Measurements from ENCODE around the gene MLPH.

The MLPH gene

DNA sequence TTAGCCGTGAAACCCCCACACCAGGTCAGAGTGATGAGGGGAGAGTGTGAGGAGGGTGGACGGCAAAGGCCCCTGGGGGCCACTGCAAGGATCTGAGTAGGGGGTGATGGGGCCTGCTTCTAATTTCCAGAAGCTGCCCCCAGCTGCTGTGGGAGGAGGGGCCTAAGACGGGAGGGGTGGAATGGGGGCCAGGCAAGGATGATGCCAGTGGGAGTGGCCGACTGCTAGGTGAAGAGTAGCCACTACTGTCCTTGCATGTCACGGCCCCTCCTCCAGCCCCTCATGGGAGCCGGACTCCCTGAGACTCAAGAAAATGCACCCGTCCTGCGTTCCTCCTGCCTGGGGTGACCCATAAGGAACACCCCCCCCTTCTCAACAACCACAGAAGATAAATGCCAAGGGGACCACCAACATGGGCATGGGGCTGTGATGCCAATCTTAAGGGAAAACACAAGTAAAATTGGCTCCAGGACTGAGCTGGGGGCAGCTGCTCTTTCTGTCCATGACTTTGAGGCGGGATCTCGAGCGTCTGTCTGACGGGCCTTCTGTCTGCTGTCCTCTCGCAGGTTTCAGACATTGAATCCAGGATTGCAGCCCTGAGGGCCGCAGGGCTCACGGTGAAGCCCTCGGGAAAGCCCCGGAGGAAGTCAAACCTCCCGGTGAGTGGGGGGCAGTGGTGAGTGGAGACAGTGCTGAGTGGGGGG is 55.1 kb downstream of the MLPH start:
- DNase-seq (ENCODE audit: low spot score), result no peak

DNA sequence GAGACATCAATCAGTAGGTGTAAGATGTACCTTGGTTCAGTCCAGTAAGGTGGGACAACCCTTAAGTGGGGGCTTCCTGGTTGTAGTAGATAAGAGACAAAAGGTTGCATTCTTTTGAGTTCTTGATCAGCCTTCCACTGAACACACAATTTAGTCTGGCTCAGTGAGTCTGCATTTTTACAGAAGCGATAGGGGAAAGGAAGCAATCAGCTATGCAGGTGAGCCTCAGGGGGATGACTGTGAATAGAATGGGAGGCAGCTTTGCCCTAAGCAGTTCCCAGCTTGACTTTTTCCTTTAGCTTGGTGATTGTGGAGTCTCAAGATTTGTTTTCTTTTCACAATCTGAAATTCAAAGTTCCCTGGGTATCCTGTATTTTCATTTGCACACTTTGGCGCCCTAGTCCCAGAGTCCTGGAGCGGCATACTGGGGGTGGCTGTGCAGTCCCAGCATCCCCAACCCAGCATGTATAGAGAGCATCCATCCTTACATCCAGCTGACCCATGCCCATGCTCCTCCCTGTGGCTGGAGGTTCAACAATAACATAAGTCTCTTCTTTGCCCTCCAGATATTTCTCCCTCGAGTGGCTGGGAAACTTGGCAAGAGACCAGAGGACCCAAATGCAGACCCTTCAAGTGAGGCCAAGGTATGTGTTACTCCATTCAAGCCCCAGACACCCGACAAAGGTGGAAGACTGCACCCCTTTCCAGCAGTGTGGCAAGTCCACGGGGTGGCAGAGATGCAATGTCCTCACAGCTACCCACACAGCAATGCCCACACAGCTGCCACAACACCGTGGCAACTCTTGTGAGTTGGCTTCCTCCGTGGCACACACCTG is 59.2 kb downstream of the MLPH start:
- no peak for DNase-seq (ENCODE audit: low spot score)

DNA sequence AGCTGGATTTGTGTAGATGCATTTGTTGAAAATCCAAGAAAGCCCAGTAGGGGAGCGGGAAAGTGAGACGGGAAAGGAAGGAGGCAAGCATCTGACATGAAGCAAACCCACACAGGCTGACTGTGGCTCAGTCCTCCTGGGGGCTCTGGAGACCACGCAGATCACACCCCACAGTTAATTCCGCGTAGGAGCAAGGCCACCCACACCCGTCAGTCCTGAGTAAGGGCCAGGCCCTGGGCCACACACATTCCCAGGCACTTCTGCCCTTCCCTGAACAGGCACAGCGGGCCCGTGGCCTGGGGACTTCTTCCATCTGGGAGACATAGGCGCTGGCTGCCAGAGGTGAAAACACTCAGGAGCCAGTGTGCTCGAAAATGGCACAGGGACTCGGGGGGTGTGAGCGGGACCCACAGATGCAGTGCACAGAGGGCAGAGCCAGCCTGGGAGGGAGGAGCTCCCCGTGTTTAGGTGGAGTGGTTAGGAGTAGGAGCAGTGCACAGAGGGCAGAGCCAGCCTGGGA is 59.9 kb downstream of the MLPH start:
- no peak for DNase-seq (ENCODE audit: low spot score)

DNA sequence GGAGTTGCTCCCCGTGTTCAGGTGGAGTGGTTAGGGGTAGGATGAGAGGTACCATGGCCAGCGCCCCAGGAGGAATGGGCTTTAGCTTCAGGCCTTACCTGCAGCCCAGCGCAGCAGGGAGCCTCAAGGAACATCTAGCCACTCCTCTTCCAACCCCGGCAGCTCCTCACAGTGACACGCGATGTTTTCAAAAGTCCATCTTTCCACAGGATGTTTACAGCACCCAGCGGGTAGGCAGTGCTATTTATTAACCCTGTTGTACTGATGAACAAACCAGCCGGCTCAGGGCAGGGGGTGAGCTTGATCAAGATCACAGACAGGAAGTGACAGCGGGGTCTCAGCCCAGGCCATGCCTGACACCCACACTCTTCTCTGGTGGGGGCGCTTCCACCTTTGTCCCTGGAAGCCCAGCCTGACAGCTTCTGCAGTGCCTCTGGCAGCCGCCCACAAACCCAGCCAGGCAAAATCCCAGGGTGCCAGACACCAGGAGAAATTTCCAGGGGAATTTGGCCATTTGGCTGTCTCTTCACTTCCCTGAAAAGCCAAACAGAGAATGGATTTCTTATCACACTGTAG is 60.9 kb downstream of the MLPH start:
- no peak for DNase-seq (ENCODE audit: low spot score)

- DNase-seq (ENCODE audit: low spot score), result no peak
Measured at GRCh38 chr2:237549216-237549615, 62.2 kb downstream of the MLPH start.

DNA sequence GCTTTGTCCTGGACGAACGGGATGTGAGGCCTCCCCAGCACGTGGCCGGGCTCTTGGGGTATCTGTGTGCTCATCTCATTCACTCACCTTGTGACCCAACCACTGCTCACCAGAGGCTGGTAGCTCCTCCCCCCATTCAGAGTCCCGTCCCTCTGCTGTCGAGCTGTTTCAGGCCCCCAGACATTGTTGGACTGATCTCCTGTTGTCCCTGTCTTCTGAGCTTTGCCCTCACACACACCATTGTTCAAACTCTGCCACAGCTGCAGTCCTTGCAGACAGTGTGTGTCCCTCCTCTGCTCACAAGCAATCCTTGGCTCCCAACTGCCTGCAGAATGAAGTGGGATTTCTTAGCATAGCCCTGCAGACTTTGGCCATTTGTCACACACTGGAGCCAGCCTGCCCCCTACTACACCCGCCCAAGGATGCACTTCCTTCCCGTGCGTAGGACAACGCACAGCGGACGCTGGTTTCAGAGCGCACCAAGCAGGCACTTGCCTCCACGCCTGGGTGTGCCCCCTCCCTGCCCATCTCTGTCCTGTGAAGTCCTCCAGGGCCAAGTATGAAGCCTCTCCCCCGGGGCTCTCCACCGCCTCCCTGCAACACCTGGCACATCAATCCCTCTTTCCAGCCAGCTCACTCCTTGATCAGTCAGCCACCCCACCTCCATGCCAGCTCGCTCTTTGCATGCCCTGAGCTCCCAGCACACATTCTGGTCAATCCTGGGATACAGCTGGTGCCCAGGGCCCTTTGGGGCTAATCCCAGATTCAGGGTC is 62.8 kb downstream of the MLPH start:
- DNase-seq (ENCODE audit: low spot score), result no peak

DNA sequence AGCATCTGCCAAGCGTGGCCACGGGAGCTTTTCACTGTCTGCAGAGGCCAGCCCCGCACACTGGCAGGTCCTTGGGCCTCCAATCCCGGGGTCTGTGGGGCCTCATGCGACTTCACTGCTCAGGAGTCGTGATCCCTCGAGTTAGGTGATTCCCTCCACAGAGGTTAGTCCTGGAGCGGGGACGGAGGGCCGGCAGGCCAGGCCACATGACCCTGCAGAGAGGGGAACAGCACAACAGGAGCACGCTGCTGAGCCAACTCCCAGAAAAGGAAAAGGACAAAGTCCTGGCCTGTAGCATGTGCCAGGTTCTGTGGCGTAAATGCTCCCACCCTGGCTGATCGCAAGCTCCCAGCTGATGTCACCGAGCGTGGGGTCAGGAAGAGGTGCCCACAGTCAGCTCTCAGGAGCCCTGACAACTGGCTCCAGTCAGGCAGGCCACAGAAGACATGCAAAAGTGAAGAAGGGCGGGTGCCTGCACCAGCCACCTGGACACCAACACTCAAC is 64.1 kb downstream of the MLPH start:
- no peak for DNase-seq (ENCODE audit: low spot score)

DNA sequence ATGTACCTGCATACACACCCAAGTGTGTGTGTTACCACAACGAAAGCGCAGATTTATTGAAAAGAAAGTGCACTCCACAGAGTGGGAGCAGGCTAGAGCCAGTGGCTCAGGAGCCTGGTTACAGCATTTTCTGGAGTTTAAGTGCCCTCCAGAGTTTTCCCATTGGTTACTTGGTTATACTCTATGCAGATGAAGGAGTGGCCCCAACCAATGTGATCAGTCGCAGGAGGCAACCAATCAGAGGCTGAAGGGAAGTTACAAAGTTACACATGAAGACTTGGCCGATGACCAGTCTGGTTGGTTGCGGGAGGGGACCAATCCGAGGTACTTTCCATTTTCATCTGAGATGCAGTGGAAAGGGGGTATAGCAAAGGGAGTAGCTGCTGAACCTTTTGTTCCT is 65.9 kb downstream of the MLPH start:
- no peak for DNase-seq (ENCODE audit: low spot score)

DNA sequence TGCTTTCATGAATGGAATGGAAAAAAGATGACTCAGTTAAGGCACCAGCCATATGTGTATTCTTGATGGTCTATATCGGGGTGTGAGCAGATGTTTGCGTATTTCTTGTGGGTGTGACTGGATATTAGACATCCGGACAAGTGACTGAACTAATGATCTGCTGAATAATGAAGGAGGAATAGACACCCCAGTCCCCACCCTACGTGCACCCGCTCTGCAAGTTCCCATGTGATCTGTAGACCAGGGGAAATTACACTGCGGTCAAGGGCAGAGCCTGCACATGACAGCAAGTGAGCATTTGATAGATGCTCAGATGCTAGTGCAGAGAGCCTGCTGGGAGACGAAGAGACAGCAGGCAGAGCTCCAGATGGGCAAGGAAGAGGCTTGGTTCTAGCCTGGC is 66.9 kb downstream of the MLPH start:
- DNase-seq (ENCODE audit: low spot score), result no peak

GRCh38 chr2:237555560-237555959 is 68.5 kb downstream of the MLPH start:
- DNase-seq (ENCODE audit: low spot score), result no peak

DNA sequence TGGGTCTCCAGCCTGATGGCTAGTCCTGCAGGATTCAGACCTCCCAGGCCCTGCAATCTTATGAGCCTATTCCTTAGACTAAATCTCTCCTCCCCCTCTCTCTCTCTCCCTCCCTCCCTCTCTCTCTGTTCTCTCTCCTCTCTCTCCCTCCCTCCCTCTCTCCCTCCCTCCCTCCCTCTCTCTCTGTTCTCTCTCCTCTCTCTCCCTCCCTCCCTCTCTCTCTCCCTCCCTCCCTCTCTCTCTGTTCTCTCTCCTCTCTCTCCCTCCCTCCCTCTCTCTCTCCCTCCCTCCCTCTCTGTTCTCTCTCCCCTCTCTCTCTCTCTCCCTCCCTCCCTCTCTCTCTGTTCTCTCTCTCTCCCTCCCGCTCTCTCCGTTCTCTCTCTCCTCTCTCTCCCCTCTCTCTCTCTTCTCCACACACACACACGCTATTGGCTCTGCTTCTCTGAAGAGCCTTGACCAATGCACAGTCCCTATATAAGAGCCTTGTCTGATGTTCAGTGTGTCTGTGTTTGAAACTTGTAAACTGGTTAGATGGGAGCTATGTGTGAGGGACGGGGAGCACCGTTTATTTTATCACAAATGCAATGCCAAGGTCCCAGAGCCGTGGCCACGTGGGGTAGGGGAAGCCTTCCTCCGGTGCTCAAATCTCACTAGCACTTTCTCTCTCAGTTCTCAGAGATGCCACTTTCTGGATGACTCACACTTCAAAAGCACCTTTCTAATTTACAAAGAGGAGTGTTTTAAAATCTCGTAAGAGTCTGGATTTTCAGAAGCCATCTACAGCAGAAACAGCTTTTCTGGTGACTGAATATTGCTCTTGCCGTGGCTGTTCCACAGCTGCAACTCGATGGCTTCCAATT is 70.0 kb downstream of the MLPH start:
- no peak for DNase-seq (ENCODE audit: low spot score)

- no peak for DNase-seq (ENCODE audit: low spot score)
Measured at GRCh38 chr2:237557633-237558015, 70.6 kb downstream of the MLPH start.

- no peak for DNase-seq (ENCODE audit: low spot score)
Measured at GRCh38 chr2:237558961-237559641, 72.0 kb downstream of the MLPH start.

- no peak for DNase-seq (ENCODE audit: low spot score)
Measured at GRCh38 chr2:237561221-237561620, 74.2 kb downstream of the MLPH start.

GRCh38 chr2:237563816-237564215 is 76.8 kb downstream of the MLPH start:
- no peak for DNase-seq (ENCODE audit: low spot score)

GRCh38 chr2:237564526-237565131 is 77.6 kb downstream of the MLPH start:
- DNase-seq (ENCODE audit: low spot score), result no peak

DNA sequence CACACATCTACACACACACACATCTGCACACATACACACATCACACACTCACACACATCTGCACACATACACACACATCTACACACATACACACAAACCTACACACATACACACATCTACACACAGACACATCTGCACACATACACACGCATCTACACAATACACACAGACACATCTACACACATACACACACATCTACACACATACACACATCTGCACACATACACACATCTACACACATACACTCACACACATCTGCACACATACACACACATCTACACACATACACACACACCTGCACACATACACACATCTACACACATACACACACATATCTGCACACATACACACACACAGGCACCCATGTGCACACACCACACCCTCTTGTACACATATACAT is 78.9 kb downstream of the MLPH start:
- no peak for DNase-seq (ENCODE audit: low spot score)

- DNase-seq (ENCODE audit: low spot score), result no peak
Measured at GRCh38 chr2:237566401-237567235, 79.6 kb downstream of the MLPH start, which contains the start of gene PRLH. TSS of gene PRLH (plus strand) at chr2:237566574. CDS start at chr2:237566574, 0 bp downstream.
